Astrocyte (in vitro differentiated cells and primary cell): ENCODE measurements around the gene KRTAP17-1. TPM values are rescaled to one million over a fixed set of nuclear protein-coding genes. Genes with fewer than 3 reads are reported as not detected.

Experiments used
- DNase-seq: peaks from one replicate; pipeline ENCODE4 v3.0.0-alpha.2; 2010; ENCODE audit warnings: low read depth
- FAIRE-seq: peaks from 2 replicates; lab custom pipeline; 2011; peaks lifted over from hg19 to GRCh38; lab: Jason Lieb, UNC
- H2AFZ ChIP-seq: 2 replicates; pipeline ENCODE4 v1.6.0; 2012; ENCODE audit warnings: low read depth, low read length, inconsistent platforms
- H3K27ac ChIP-seq: 2 replicates; pipeline ENCODE4 v1.5.1; 2011; ENCODE audit warnings: low read depth, low read length, inconsistent platforms
- H3K27me3 ChIP-seq: 2 replicates; pipeline ENCODE4 v1.6.0; 2011; ENCODE audit warnings: low read length, inconsistent platforms; ENCODE audit not compliant: insufficient read depth
- H3K36me3 ChIP-seq: 2 replicates; pipeline ENCODE4 v1.5.1; 2011; ENCODE audit warnings: low read length, inconsistent platforms; ENCODE audit not compliant: insufficient read depth
- H3K4me1 ChIP-seq: 2 replicates; pipeline ENCODE4 v1.5.1; 2011; ENCODE audit warnings: low read length, inconsistent platforms; ENCODE audit not compliant: insufficient read depth
- H3K4me2 ChIP-seq: 2 replicates; pipeline ENCODE4 v1.6.0; 2012; ENCODE audit warnings: low read length, inconsistent platforms
- H3K4me3 ChIP-seq: 2 replicates; pipeline ENCODE4 v1.5.1; 2011; ENCODE audit warnings: low read depth, mild to moderate bottlenecking, low read length, inconsistent platforms; ENCODE audit not compliant: insufficient read depth
- H3K79me2 ChIP-seq: 2 replicates; pipeline ENCODE4 v1.6.0; 2012; ENCODE audit warnings: mild to moderate bottlenecking, low read length, inconsistent platforms; ENCODE audit not compliant: insufficient read depth
- H3K9ac ChIP-seq: 2 replicates; pipeline ENCODE4 v1.6.0; 2012; ENCODE audit warnings: mild to moderate bottlenecking, low read length, inconsistent platforms
- H3K9me3 ChIP-seq: 2 replicates; pipeline ENCODE4 v1.5.1; 2012; ENCODE audit warnings: low read depth, mild to moderate bottlenecking, low read length, inconsistent platforms; ENCODE audit not compliant: insufficient read depth
- H4K20me1 ChIP-seq: 2 replicates; pipeline ENCODE4 v1.6.0; 2012; ENCODE audit warnings: low read length, inconsistent platforms; ENCODE audit not compliant: insufficient read depth
- H3K27ac Mint-ChIP-seq: one replicate; pipeline ENCODE4 v1.8.0; 2021; ENCODE audit warnings: mild to moderate bottlenecking, mixed read lengths; ENCODE audit not compliant: unreplicated experiment
- H3K27me3 Mint-ChIP-seq: one replicate; pipeline ENCODE4 v1.8.0; 2021; ENCODE audit warnings: low read depth, mixed read lengths; ENCODE audit not compliant: unreplicated experiment
- H3K36me3 Mint-ChIP-seq: one replicate; pipeline ENCODE4 v1.8.0; 2021; ENCODE audit warnings: low read depth, mixed read lengths; ENCODE audit not compliant: unreplicated experiment
- H3K4me1 Mint-ChIP-seq: one replicate; pipeline ENCODE4 v1.8.0; 2021; ENCODE audit warnings: low read depth, mixed read lengths; ENCODE audit not compliant: unreplicated experiment
- H3K4me3 Mint-ChIP-seq: one replicate; pipeline ENCODE4 v1.8.0; 2021; ENCODE audit warnings: mild to moderate bottlenecking, moderate library complexity, mixed read lengths; ENCODE audit not compliant: unreplicated experiment
- H3K9me3 Mint-ChIP-seq: one replicate; pipeline ENCODE4 v1.8.0; 2021; ENCODE audit warnings: mild to moderate bottlenecking, mixed read lengths; ENCODE audit not compliant: unreplicated experiment
- EZH2 ChIP-seq: IDR thresholded peaks from 2 replicates; pipeline ENCODE4 v1.6.1; 2012; ENCODE audit warnings: mild to moderate bottlenecking, low read length, inconsistent platforms; ENCODE audit not compliant: insufficient read depth
- total RNA-seq: library from RNA; stranded (reverse); gene quantifications from 2 replicates; pipeline ENCODE4 v1.2.1, GENCODE V29; 2021
- TF ChIP-seq, protein P1 (sequence below): IDR thresholded peaks from 2 replicates; pipeline ENCODE4 v1.5.1; 2011; ENCODE audit warnings: low read depth, mild to moderate bottlenecking, inconsistent platforms, low read length, moderate library complexity; ENCODE audit not compliant: insufficient read depth

Gene KRTAP17-1
- total RNA-seq, 1 donor from 2014 or later, result not detected

DNA sequence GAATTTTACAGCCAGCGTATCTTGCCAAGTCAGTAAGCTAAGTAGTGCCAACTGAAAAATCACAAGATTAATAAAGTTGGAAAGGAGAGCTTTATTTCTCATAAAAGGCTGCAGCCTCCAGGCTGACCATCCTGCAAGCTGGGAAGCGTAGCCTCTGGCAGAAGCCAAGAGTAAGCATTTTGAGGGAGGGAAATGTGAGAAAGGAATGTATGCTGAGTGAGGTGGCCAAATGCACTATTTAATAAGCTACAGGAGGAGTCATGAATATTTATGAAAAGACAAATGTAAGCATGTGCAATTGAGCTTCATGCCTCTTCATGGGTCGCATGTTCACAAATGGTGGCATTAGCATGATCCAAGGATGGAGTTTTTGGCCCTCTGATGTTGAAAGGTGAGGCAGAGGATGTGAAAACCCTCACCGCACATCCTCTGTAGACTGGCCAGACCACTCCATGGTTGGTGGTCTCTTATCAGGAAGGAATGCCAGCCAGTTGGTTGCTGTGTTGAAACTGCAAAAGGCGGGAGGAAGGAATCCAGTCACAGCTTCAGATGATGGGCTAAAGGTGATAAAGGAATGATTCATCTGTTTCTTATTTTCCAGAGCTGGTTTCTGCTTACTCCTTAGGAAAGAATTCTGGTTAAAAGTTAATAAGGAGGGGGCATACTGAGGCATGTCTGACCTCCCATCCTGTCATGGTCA lies 44.9 kb upstream of the KRTAP17-1 start:
- H3K27ac ChIP-seq, result peak overlapping the region; percentile 51
- peak; percentile 92 for FAIRE-seq

DNA sequence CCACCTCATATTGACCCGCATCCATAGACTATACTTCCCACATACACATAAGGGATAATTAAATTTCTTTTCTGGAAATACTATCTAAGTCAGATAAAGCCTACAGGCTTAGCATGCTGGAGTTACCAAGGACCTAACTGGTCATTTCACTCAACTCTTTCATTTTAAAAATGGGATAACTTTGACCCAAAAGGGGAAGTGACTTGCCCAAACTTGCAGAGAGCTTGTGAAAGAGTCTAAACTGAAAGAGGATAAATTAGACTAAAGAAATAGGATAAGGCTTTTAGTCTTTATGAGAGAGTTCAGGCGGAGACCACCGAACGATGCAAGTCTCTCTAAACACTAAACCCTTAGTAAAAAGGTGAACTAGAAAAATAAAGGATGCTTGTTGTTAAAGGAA lies 39.0 kb upstream of the KRTAP17-1 start:
- Histone ChIP-seq H3K27ac (no peak overlapping the region), H3K9me3 (no peaks in the 10 kb centered on the region), H4K20me1 (no peaks in the 10 kb centered on the region), H3K27me3 (peaks cover 4% of the 10 kb centered on the region), H3K9ac (no peak overlapping the region), H3K4me1 (no peaks in the 10 kb centered on the region), H3K4me2 (no peak overlapping the region), H3K36me3 (no peaks in the 10 kb centered on the region), H3K79me2 (no peaks in the 10 kb centered on the region), H3K4me3 (no peak overlapping the region), H2AFZ (no peak overlapping the region)
- TF ChIP-seq, protein P1, sequence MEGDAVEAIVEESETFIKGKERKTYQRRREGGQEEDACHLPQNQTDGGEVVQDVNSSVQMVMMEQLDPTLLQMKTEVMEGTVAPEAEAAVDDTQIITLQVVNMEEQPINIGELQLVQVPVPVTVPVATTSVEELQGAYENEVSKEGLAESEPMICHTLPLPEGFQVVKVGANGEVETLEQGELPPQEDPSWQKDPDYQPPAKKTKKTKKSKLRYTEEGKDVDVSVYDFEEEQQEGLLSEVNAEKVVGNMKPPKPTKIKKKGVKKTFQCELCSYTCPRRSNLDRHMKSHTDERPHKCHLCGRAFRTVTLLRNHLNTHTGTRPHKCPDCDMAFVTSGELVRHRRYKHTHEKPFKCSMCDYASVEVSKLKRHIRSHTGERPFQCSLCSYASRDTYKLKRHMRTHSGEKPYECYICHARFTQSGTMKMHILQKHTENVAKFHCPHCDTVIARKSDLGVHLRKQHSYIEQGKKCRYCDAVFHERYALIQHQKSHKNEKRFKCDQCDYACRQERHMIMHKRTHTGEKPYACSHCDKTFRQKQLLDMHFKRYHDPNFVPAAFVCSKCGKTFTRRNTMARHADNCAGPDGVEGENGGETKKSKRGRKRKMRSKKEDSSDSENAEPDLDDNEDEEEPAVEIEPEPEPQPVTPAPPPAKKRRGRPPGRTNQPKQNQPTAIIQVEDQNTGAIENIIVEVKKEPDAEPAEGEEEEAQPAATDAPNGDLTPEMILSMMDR, result no peak
- TF ChIP-seq EZH2, result no peak
- Mint-ChIP-seq H3K9me3 (peaks cover 6% of the 10 kb centered on the region), H3K27me3 (peaks cover 19% of the 10 kb centered on the region), H3K27ac (no peak overlapping the region), H3K4me3 (no peak overlapping the region), H3K4me1 (no peaks in the 10 kb centered on the region), H3K36me3 (no peaks in the 10 kb centered on the region)
- no peak for DNase-seq
- FAIRE-seq, result no peak

More for the DNA sequence above, 44.9 kb upstream of the KRTAP17-1 start:
- H4K20me1 ChIP-seq, result no peaks in the 10 kb centered on the region
- Mint-ChIP-seq H3K4me3 (no peak overlapping the region), H3K27ac (peak overlapping the region; percentile 58), H3K9me3 (peaks cover 5% of the 10 kb centered on the region), H3K4me1 (peaks cover 3% of the 10 kb centered on the region), H3K36me3 (no peaks in the 10 kb centered on the region), H3K27me3 (no peaks in the 10 kb centered on the region)
- H2AFZ ChIP-seq, result peak overlapping the region; percentile 36
- H3K27me3 ChIP-seq, result no peaks in the 10 kb centered on the region
- no peak for TF ChIP-seq EZH2
- TF ChIP-seq, protein P1, result no peak
- no peak overlapping the region for H3K4me3 ChIP-seq
- no peaks in the 10 kb centered on the region for H3K36me3 ChIP-seq
- peak; percentile 95 for DNase-seq
- H3K9me3 ChIP-seq, result no peaks in the 10 kb centered on the region
- H3K4me2 ChIP-seq, result peak overlapping the region; percentile 49
- no peak overlapping the region for H3K9ac ChIP-seq
- no peaks in the 10 kb centered on the region for H3K79me2 ChIP-seq
- H3K4me1 ChIP-seq, result peaks cover 8% of the 10 kb centered on the region
